Measurements from ENCODE around the gene GPR157.

The GPR157 gene

DNA sequence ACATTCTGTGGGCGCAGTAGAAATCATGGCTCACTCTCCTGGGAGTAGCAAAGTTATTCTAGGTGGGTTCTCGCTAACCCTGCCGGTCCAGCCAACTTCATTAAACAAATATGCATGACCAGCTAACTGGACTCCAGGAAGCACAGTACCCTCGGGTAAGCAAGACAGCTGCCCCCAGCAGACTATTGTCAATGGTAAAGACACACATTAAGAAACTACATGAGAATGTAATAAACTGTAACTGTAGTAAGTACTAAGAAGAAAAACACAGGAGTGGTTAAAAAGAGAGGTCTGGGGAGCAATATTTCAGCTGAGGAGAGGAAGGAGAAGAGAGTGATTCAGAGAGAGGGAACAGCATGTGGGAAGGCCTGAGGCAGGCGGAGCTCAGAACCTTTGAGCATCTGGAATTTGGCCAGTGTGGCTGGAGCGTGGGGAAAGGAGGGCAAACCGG lies 66.9 kb downstream of the GPR157 start:
- TF ChIP-seq CTCF (conservative IDR thresholded peaks at IDR 0.05; ENCODE audit: low read length), result no peak
- no peak overlapping the region for H3K4me3 ChIP-seq (ENCODE audit: low read length)
- no peak for DNase-seq (ENCODE audit: low read depth)

GRCh38 chr1:9061252-9061960 lies 67.5 kb downstream of the GPR157 start:
- TF ChIP-seq CTCF (conservative IDR thresholded peaks at IDR 0.05; ENCODE audit: low read length), result no peak
- DNase-seq (ENCODE audit: low read depth), result peak; percentile 33
- H3K4me3 ChIP-seq (ENCODE audit: low read length), result no peak overlapping the region

DNA sequence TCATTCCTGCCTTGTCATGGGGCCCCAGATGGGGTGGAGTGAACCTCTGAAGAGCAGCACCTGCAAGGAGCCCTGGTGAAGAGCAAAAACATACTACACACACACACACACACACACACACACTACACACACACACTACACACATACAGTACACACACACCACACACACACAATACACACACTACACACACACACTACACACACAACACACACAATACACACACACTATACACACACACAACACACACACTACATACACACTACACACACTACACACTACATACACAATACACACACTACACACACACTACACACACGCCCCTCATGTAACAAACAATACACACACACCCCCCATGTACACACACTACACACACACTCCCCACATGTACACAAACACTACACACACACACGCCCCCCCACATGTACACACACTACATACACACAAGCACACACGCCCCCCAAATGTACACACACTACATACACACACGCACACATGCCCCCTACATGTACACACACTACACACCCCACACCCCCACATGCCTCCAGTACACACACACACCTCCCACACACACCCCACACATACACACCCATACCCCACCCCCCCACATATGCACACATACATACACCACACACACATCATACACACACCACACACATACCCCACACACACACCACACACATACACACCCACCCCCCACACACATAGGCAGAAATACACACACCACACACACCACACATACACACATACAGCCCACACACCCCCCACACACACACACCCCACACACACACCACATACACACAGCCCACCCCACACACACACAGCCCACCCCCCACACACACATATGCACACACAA lies 68.8 kb downstream of the GPR157 start:
- TF ChIP-seq CTCF (conservative IDR thresholded peaks at IDR 0.05; ENCODE audit: low read length), result no peak
- H3K4me3 ChIP-seq (ENCODE audit: low read length), result no peak overlapping the region
- no peak for DNase-seq (ENCODE audit: low read depth)

DNA sequence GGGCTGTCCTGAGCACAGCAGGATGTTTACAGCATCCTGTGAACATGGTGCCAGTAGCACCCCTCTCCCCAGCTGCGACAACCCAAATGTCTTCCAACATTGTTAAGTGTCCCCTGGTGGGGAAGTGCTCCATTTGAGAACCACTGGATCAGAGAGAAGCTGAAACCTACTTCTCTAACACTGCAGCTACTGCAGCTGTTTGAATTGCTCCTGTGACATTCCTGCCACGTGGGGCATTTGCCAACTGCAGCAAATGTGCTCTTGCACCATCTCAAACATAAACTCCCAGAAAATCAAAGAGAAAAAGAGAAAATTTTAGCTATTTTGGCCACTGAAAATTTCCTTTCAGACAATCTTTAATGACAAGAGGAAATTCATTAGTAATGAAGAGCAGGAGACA lies 70.4 kb downstream of the GPR157 start:
- TF ChIP-seq CTCF (conservative IDR thresholded peaks at IDR 0.05; ENCODE audit: low read length), result peak; percentile 58
- H3K4me3 ChIP-seq (ENCODE audit: low read length), result no peak overlapping the region
- DNase-seq (ENCODE audit: low read depth), result peak; percentile 59

- no peak for DNase-seq (ENCODE audit: low read depth)
- no peak for TF ChIP-seq CTCF (conservative IDR thresholded peaks at IDR 0.05; ENCODE audit: low read length)
- no peak overlapping the region for H3K4me3 ChIP-seq (ENCODE audit: low read length)
These were observed 71.1 kb downstream of the GPR157 start for GRCh38 chr1:9057851-9058250.

DNA sequence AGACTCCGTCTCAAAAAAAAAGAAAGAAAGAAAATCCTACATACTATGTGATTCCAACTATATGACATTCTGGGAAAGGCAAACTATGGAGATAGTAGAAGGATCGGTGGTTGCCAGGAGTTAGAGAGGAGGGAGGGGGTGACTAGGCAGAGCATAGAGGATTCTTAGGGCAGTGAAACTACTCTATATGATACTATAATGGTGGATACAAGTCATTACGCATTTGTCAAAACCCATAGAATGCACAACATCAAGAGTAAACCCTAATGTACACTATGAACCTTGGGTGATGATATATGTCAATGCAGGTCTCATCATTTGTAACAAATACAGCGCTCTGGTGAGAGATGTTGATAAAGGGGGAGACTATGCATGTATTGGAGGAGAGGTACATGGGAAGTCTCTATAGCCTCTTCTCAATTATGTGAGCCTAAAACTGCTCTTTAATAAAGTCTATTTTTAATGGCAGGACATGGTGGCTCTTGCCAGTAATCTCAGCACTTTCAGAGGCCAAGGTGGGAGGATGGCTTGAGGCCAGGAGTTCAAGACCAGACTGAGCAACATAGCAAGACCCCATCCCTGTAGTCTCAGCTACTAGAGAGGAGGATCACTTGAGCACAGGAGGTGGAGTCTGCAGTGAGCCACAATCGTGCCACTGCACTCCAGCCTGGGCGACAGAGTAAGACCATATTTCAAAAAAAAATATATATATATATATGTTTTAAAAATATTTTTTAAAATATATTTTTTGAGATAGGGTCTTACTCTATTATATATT lies 76.4 kb downstream of the GPR157 start:
- DNase-seq (ENCODE audit: low read depth), result no peak
- TF ChIP-seq CTCF (conservative IDR thresholded peaks at IDR 0.05; ENCODE audit: low read length), result no peak
- H3K4me3 ChIP-seq (ENCODE audit: low read length), result no peak overlapping the region
